ENCODE results near the gene GLG1.

GLG1 gene

DNA sequence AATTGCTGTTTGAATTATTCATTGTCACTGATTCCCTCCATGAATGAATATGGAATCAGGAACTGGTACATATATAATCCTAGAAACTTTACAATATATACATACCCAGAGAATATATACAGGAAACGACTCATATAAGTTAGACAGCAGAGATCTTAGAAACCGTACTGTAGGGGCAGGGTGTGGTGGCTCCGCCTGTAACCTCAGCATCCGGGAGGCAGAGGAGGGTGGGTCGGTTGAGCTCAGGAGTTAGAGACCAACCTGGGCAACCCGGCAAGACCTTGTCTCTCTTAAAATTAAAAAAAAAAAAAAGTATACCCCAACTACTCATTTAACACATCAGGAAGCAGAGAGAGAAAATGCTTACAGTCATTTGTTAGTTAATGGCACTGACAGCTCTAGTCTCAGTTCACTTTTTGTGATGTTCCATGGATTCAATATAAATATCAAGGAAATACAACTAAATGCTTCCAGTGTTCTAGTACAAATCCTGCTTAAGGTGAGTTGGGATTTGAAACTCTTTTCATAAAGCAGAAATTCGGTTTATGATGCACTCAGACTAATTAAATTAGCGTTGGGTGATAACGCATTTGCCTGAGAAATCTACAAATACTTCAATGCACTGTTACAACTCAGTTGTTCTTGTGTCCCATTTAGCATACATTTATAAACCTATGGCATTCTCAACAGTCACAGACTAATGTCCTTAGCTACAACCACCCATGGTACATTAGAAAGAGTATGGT lies 5.6 kb downstream of the GLG1 start:
- Histone ChIP-seq H3K9me3 (ENCODE audit: control insufficient read depth, insufficient read depth, low read length) (no peaks in the 10 kb centered on the region), H3K36me3 (ENCODE audit: insufficient read depth, low read length) (no peaks in the 10 kb centered on the region), H3K9ac (ENCODE audit: low read depth, low read length) (no peak overlapping the region), H3K4me1 (ENCODE audit: insufficient read depth, low read length) (0 out of 2 replicates have a peak, but pooled peaks cover 5% of the 10 kb centered on the region)

DNA sequence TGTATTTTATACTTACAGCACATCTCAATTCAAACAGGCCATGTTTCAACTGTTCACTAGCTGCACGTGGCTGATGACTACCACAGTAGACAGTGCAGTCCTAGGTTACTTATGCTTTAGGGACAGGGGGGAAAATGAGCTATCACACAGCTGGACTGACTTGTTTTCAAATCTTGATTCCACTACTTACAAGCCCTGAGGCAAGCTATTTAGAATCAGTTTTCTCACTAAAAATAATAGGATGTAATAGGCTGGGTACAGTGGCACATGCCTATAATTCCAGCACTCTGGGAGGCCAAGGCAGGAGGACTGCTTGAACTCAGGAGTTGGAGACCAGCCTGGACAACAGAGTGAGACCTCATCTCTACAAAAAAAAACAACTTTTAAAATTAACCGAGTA lies 10.3 kb downstream of the GLG1 start:
- Histone ChIP-seq H3K4me1 (ENCODE audit: insufficient read depth, low read length) (no peaks in the 10 kb centered on the region), H3K9me3 (ENCODE audit: control insufficient read depth, insufficient read depth, low read length) (no peaks in the 10 kb centered on the region), H3K36me3 (ENCODE audit: insufficient read depth, low read length) (no peaks in the 10 kb centered on the region), H3K9ac (ENCODE audit: low read depth, low read length) (no peak overlapping the region)

GRCh38 chr16:74592847-74593246 lies 14.1 kb downstream of the GLG1 start:
- Histone ChIP-seq H3K9me3 (ENCODE audit: control insufficient read depth, insufficient read depth, low read length) (no peaks in the 10 kb centered on the region), H3K36me3 (ENCODE audit: insufficient read depth, low read length) (no peaks in the 10 kb centered on the region), H3K4me1 (ENCODE audit: insufficient read depth, low read length) (no peaks in the 10 kb centered on the region), H3K9ac (ENCODE audit: low read depth, low read length) (no peak overlapping the region)

GRCh38 chr16:74591876-74592650 lies 14.9 kb downstream of the GLG1 start:
- Histone ChIP-seq H3K4me1 (ENCODE audit: insufficient read depth, low read length) (no peaks in the 10 kb centered on the region), H3K36me3 (ENCODE audit: insufficient read depth, low read length) (no peaks in the 10 kb centered on the region), H3K9me3 (ENCODE audit: control insufficient read depth, insufficient read depth, low read length) (no peaks in the 10 kb centered on the region), H3K9ac (ENCODE audit: low read depth, low read length) (no peak overlapping the region)

DNA sequence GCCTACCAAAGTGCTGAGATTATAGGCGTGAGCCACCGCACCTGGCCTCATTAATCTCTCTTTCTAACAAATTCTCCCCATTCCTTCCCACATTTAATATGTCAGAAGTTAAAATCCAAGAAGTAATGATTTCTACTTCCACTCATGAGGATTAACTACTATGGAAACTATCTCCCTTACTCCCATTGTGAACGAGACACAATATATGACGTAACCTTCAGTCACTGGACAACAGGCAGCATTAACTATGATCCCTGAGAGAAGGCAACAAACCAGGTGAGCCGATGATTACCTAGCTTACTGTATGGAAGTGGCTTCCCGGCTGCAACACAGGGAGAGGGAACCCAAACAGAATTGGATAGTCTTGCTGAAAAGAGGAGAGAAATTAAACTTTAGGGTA lies 20.0 kb downstream of the GLG1 start:
- H3K9ac ChIP-seq (ENCODE audit: low read depth, low read length), result no peak overlapping the region
- no peaks in the 10 kb centered on the region for H3K4me1 ChIP-seq (ENCODE audit: insufficient read depth, low read length)
- no peaks in the 10 kb centered on the region for H3K36me3 ChIP-seq (ENCODE audit: insufficient read depth, low read length)
- H3K9me3 ChIP-seq (ENCODE audit: control insufficient read depth, insufficient read depth, low read length), result no peaks in the 10 kb centered on the region

DNA sequence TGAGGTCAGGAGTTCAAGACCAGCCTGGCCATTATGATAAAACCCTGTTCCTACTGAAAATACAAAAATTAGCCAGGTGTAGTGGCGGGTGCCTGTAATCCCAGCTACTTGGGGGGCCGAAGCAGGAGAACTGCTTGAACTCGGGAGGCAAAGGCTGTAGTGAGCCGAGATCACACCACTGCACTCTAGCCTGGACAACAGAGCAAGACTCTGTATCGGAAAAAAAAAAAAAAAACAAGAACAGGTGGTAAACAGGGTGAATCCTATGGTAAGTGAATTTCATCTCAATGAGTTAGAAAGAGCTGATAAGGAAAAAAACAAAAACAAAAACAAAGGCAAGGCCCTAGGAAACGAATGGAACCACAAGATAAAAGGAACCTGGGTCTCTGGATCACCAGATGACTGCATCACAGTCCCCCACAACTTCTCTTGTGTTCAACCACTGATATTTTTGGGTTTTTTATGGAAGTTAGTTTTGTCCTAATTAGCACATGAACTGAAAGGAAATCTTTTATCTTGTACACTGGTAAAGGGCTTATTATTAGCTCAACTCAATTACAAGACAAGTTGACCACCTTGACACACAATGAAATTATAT lies 21.0 kb downstream of the GLG1 start:
- no peaks in the 10 kb centered on the region for H3K36me3 ChIP-seq (ENCODE audit: insufficient read depth, low read length)
- H3K4me1 ChIP-seq (ENCODE audit: insufficient read depth, low read length), result no peaks in the 10 kb centered on the region
- H3K9ac ChIP-seq (ENCODE audit: low read depth, low read length), result no peak overlapping the region
- H3K9me3 ChIP-seq (ENCODE audit: control insufficient read depth, insufficient read depth, low read length), result no peaks in the 10 kb centered on the region

GRCh38 chr16:74583926-74584666 lies 22.8 kb downstream of the GLG1 start:
- no peaks in the 10 kb centered on the region for H3K36me3 ChIP-seq (ENCODE audit: insufficient read depth, low read length)
- no peaks in the 10 kb centered on the region for H3K4me1 ChIP-seq (ENCODE audit: insufficient read depth, low read length)
- H3K9ac ChIP-seq (ENCODE audit: low read depth, low read length), result no peak overlapping the region
- no peaks in the 10 kb centered on the region for H3K9me3 ChIP-seq (ENCODE audit: control insufficient read depth, insufficient read depth, low read length)

DNA sequence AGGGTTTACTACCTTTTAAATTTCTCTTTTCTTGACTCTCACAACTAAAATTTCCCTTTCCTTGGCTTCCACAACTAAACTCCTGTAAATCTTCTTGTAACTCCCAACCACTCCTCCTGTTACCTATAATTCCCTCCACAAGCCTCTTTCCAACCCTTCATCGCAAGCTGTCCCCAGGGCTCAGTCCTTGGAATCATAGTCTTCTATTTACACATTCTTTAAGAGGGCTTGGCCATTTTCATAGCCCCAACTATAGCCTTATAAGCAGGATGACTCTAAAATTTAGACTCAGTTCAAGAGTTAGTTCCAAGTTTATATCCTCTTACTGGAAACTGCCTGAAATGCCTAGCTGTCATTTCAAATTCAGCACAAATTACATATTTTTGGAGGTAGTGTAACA lies 23.9 kb downstream of the GLG1 start:
- Histone ChIP-seq H3K9ac (ENCODE audit: low read depth, low read length) (no peak overlapping the region), H3K36me3 (ENCODE audit: insufficient read depth, low read length) (no peaks in the 10 kb centered on the region), H3K4me1 (ENCODE audit: insufficient read depth, low read length) (no peaks in the 10 kb centered on the region), H3K9me3 (ENCODE audit: control insufficient read depth, insufficient read depth, low read length) (no peaks in the 10 kb centered on the region)

DNA sequence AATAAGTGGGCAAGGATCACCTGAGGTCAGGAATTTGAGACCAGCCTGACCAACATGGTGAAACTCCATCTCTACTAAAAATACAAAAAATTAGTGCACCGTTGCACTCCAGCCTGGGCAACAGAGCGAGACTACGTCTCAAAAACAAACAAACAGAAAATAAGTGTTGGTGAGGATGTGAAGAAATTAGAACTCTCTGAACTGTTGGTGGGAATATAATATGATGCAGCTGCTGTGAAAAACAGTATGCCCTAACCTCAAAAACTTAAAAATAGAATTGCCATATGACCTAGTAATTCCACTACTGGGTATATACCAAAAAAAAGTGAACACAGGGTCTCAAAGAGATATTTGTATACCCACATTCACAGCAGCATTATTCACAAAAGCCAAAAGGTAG lies 26.1 kb downstream of the GLG1 start:
- H3K9me3 ChIP-seq (ENCODE audit: control insufficient read depth, insufficient read depth, low read length), result no peaks in the 10 kb centered on the region
- H3K4me1 ChIP-seq (ENCODE audit: insufficient read depth, low read length), result no peaks in the 10 kb centered on the region
- no peaks in the 10 kb centered on the region for H3K36me3 ChIP-seq (ENCODE audit: insufficient read depth, low read length)
- no peak overlapping the region for H3K9ac ChIP-seq (ENCODE audit: low read depth, low read length)

DNA sequence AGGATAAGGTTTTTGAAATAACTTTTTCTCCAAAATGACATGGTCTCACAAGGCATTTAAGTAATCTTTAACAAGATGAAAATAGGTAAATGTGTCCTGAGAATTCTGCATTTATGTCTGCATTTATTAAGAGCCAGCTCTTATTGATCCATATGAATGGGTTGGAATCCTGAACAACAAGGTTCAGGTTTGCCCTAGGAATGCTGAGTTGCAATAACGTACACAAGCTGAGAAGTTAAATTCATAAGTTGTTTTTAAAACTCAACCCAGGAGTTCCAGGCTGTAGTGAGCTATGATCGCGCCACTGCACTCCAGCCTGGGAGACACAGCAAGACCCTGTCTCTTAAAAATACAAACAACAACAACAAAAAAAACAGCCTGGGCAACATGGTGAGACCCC lies 28.1 kb downstream of the GLG1 start:
- no peaks in the 10 kb centered on the region for H3K9me3 ChIP-seq (ENCODE audit: control insufficient read depth, insufficient read depth, low read length)

DNA sequence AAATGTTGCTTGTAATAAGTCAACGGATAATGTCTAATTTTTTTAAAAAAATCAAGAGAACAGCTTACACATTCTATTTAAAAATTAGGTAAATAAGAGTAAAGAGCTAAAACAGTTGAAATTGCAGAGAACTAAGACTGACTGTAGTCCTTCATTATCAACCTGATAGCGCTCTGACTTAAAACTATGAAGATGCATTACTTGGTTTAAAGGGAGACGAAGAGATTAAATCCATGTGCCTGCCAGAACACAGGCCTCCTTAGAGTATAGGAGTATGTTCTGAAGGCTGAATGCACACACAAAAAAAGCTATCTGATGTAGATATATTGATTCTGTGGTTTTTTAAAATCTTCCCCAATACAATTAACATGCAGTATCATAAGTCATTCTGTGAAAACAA lies 28.5 kb downstream of the GLG1 start:
- H3K9ac ChIP-seq (ENCODE audit: low read depth, low read length), result no peak overlapping the region
- no peaks in the 10 kb centered on the region for H3K36me3 ChIP-seq (ENCODE audit: insufficient read depth, low read length)
- H3K4me1 ChIP-seq (ENCODE audit: insufficient read depth, low read length), result no peaks in the 10 kb centered on the region
- no peaks in the 10 kb centered on the region for H3K9me3 ChIP-seq (ENCODE audit: control insufficient read depth, insufficient read depth, low read length)

More for the DNA sequence above, 28.1 kb downstream of the GLG1 start:
- Histone ChIP-seq H3K4me1 (ENCODE audit: insufficient read depth, low read length) (no peaks in the 10 kb centered on the region), H3K36me3 (ENCODE audit: insufficient read depth, low read length) (no peaks in the 10 kb centered on the region), H3K9ac (ENCODE audit: low read depth, low read length) (no peak overlapping the region)

- no peaks in the 10 kb centered on the region for H3K4me1 ChIP-seq (ENCODE audit: insufficient read depth, low read length)
- no peaks in the 10 kb centered on the region for H3K36me3 ChIP-seq (ENCODE audit: insufficient read depth, low read length)
Observed at GRCh38 chr16:74577882-74578366, 29.0 kb downstream of the GLG1 start.

GRCh38 chr16:74575807-74576643 lies 30.9 kb downstream of the GLG1 start:
- Histone ChIP-seq H3K9me3 (ENCODE audit: control insufficient read depth, insufficient read depth, low read length) (no peaks in the 10 kb centered on the region), H3K9ac (ENCODE audit: low read depth, low read length) (no peak overlapping the region), H3K36me3 (ENCODE audit: insufficient read depth, low read length) (no peaks in the 10 kb centered on the region), H3K4me1 (ENCODE audit: insufficient read depth, low read length) (no peaks in the 10 kb centered on the region)

More at GRCh38 chr16:74577882-74578366, 29.0 kb downstream of the GLG1 start:
- Histone ChIP-seq H3K9ac (ENCODE audit: low read depth, low read length) (no peak overlapping the region), H3K9me3 (ENCODE audit: control insufficient read depth, insufficient read depth, low read length) (no peaks in the 10 kb centered on the region)
